DND-41 (cell line): ENCODE results near the gene SNTG2.

Experiments
- EZH2 ChIP-seq: IDR thresholded peaks from 3 replicates; pipeline ENCODE4 v1.6.1; 2012; ENCODE audit warnings: borderline replicate concordance, low read depth, mild to moderate bottlenecking, moderate library complexity, low read length, inconsistent platforms; ENCODE audit not compliant: severe bottlenecking
- TF ChIP-seq, protein P1 (sequence below): IDR thresholded peaks from 2 replicates; pipeline ENCODE4 v1.5.1; 2012; ENCODE audit warnings: borderline replicate concordance, low read length, moderate library complexity, mild to moderate bottlenecking; ENCODE audit not compliant: poor library complexity, severe bottlenecking; ENCODE audit errors: extremely low read depth

- TF ChIP-seq EZH2: no peak
- TF ChIP-seq, protein P1, sequence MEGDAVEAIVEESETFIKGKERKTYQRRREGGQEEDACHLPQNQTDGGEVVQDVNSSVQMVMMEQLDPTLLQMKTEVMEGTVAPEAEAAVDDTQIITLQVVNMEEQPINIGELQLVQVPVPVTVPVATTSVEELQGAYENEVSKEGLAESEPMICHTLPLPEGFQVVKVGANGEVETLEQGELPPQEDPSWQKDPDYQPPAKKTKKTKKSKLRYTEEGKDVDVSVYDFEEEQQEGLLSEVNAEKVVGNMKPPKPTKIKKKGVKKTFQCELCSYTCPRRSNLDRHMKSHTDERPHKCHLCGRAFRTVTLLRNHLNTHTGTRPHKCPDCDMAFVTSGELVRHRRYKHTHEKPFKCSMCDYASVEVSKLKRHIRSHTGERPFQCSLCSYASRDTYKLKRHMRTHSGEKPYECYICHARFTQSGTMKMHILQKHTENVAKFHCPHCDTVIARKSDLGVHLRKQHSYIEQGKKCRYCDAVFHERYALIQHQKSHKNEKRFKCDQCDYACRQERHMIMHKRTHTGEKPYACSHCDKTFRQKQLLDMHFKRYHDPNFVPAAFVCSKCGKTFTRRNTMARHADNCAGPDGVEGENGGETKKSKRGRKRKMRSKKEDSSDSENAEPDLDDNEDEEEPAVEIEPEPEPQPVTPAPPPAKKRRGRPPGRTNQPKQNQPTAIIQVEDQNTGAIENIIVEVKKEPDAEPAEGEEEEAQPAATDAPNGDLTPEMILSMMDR: no peak
These were observed 332.6 kb downstream of the SNTG2 start for GRCh38 chr2:1283020-1283801.
